ENCODE measurements around the gene KRTAP9-8.
"Not testable (repeated sequence)": the region's sequence is repeated elsewhere in the genome, so short reads cannot be mapped to it uniquely, and the experiment has no call there.

The KRTAP9-8 gene

GRCh38 chr17:41232399-41233105 lies 5.2 kb upstream of the KRTAP9-8 start, which contains the start of gene KRTAP9-3:
KRTAP9-3 (plus strand) TSS chr17:41232449; CDS start chr17:41232502, 53 bp downstream.
- not testable (repeated sequence) for H3K27ac Mint-ChIP-seq; H3K36me3 Mint-ChIP-seq (ENCODE audit: low read depth)

GRCh38 chr17:41237116-41237515 lies 683 bp upstream of the KRTAP9-8 start:
- H3K27ac Mint-ChIP-seq; H3K4me3 Mint-ChIP-seq; H3K36me3 Mint-ChIP-seq (ENCODE audit: low read depth); H3K9me3 Mint-ChIP-seq; intact Hi-C loops (cut with micrococcal nuclease); H3K4me1 Mint-ChIP-seq (ENCODE audit: low read depth): not testable (repeated sequence)
- H3K27me3 Mint-ChIP-seq: peaks cover 21% of the 10 kb centered on the region

More at GRCh38 chr17:41232399-41233105, 5.2 kb upstream of the KRTAP9-8 start, which contains the start of gene KRTAP9-3:
- H3K4me1 Mint-ChIP-seq (ENCODE audit: low read depth); H3K4me3 Mint-ChIP-seq; H3K9me3 Mint-ChIP-seq; intact Hi-C loops (cut with micrococcal nuclease): not testable (repeated sequence)
- H3K27me3 Mint-ChIP-seq: peaks cover 21% of the 10 kb centered on the region

DNA sequence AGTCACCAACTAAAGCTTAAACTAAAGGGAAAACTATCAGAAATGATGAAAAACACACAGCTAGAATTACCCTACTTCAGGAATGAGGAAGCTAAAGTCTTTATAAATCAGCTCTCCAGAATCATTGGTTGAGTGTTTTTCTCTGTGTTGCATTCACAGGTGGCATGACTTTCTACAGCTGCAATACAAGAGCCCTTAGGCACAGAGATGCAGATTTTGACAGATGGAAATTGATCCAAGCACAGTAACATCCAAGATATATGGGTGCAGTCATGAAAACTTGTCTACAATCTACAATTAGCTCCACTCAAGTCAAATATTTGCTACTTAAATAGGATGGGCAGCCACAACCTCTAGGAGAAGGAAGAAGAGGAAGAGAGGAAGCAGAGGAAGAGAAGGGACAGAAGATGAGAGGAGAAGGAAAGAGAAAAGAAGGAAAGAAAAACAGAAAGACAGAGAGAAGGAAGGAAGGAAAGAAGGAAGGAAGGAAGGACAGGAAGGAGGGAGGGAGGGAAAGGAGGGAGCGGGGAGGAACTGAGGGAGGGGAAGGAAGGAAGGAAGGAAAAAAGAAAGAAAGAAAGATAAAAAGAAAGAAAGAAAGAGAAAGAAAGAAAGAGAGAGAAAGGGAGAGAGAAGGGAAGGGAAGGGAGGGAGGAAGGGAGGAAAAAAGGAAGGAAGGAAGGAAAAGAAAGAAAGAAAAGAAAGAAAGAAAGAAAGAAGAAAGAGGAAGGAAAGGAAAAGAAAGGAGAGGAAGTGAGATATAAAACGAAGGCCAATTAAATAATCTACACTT lies 9.4 kb downstream of the KRTAP9-8 start:
- H3K27ac Mint-ChIP-seq; intact Hi-C loops (cut with micrococcal nuclease); H3K4me3 Mint-ChIP-seq; H3K36me3 Mint-ChIP-seq (ENCODE audit: low read depth); H3K9me3 Mint-ChIP-seq; H3K4me1 Mint-ChIP-seq (ENCODE audit: low read depth): not testable (repeated sequence)
- H3K27me3 Mint-ChIP-seq: peaks cover 17% of the 10 kb centered on the region

DNA sequence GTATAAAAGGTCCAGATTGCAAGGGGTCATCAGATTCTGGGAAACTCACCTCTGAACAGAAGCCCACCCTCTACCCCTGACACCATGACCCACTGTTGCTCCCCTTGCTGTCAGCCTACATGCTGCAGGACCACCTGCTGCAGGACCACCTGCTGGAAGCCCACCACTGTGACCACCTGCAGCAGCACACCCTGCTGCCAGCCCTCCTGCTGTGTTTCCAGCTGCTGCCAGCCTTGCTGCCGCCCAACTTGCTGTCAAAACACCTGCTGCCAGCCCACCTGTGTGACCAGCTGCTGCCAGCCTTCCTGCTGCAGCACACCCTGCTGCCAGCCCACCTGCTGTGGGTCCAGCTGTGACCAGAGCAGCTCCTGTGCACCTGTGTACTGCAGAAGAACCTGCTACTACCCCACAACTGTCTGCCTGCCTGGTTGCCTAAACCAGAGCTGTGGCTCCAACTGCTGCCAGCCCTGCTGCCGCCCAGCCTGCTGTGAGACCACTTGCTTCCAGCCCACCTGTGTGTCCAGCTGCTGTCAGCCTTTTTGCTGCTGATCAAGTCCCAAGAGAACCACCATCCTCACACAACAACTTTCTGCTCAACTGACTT lies 11.9 kb downstream of the KRTAP9-8 start, which contains the start of gene KRTAP9-4:
Gene KRTAP9-4, plus strand, starts transcription at position 51 of the 604 bp plus-strand sequence. Its CDS starts 34 bp downstream, at position 85.
- H3K27ac Mint-ChIP-seq; H3K4me3 Mint-ChIP-seq; intact Hi-C loops (cut with micrococcal nuclease); H3K36me3 Mint-ChIP-seq (ENCODE audit: low read depth); H3K4me1 Mint-ChIP-seq (ENCODE audit: low read depth); H3K9me3 Mint-ChIP-seq: not testable (repeated sequence)
- peaks cover 18% of the 10 kb centered on the region for H3K27me3 Mint-ChIP-seq

DNA sequence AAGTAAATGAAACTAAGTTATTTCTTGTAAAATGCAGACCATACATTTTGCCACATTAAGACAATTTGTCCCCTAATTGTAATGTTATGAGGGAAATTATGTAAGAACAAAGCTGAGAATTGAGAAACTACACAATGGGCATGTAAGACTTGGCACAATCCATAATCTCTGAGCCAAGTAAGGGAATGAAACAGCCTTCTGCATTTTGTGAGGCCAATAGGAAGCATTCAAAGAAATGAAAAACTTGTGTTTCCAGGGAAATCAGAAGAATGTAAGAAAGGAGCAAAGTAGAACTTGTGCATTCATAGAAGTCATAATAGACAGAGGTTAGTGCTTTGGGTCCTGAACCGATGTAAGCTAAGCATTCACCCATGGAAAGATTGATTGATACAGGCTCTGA lies 13.5 kb downstream of the KRTAP9-8 start:
- Mint-ChIP-seq H3K4me3 (no peak overlapping the region), H3K27ac (no peak overlapping the region), H3K4me1 (ENCODE audit: low read depth) (no peaks in the 10 kb centered on the region), H3K9me3 (no peaks in the 10 kb centered on the region), H3K36me3 (ENCODE audit: low read depth) (no peaks in the 10 kb centered on the region), H3K27me3 (peaks cover 24% of the 10 kb centered on the region)
- intact Hi-C loops (cut with micrococcal nuclease): no loop called here

DNA sequence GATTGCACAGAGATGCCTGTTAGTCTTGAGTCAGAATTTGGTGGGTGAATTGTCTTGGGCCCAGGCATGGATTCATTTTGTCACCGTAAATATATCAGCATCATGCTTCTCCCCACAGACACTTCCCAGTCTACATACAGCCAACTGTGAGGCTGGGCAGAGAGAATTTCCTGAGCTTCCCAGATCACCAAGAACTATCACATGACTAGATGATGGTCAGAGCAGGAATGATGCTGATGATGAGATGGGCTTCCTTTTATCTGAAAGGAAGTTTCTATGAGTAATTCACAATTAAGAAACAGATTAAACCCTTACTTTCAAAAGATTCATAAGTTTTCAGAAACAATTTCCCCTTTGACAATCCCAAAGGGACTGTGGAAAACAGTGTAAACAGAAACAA lies 17.1 kb downstream of the KRTAP9-8 start:
- Mint-ChIP-seq H3K36me3 (ENCODE audit: low read depth) (no peaks in the 10 kb centered on the region), H3K27ac (no peak overlapping the region), H3K9me3 (no peaks in the 10 kb centered on the region), H3K27me3 (peaks cover 24% of the 10 kb centered on the region), H3K4me3 (no peak overlapping the region), H3K4me1 (ENCODE audit: low read depth) (no peaks in the 10 kb centered on the region)
- intact Hi-C loops (cut with micrococcal nuclease): no loop called here

- intact Hi-C loops (cut with micrococcal nuclease); H3K9me3 Mint-ChIP-seq; H3K4me3 Mint-ChIP-seq; H3K36me3 Mint-ChIP-seq (ENCODE audit: low read depth); H3K27ac Mint-ChIP-seq; H3K4me1 Mint-ChIP-seq (ENCODE audit: low read depth): not testable (repeated sequence)
- peaks cover 18% of the 10 kb centered on the region for H3K27me3 Mint-ChIP-seq
Observed at GRCh38 chr17:41255381-41256290, 17.8 kb downstream of the KRTAP9-8 start, which contains the start of gene KRTAP9-9. KRTAP9-9 (plus strand) TSS chr17:41255384.

DNA sequence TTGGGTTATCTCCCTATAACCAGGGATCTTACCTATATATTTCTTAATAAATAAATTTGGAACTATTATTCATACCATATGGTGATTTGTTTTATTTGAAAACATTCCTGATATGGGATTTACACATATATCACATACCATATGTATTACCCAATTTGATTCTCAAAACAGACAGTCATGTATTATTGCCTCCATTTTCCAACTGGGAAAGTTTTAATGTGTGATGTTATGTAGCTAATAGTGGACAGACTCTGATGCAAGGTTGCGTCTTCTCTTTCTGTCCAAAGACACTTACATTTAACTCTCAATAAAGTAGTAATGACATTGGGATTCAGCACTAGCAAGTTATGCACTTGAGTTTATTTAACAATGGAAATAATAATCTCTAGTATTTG lies 18.5 kb downstream of the KRTAP9-8 start:
- Mint-ChIP-seq H3K9me3 (no peaks in the 10 kb centered on the region), H3K27ac (no peak overlapping the region), H3K4me3 (no peak overlapping the region), H3K27me3 (peaks cover 20% of the 10 kb centered on the region), H3K4me1 (ENCODE audit: low read depth) (no peaks in the 10 kb centered on the region), H3K36me3 (ENCODE audit: low read depth) (no peaks in the 10 kb centered on the region)
- intact Hi-C loops (cut with micrococcal nuclease): no loop called here

- Mint-ChIP-seq H3K36me3 (ENCODE audit: low read depth) (no peaks in the 10 kb centered on the region), H3K4me3 (no peak overlapping the region), H3K4me1 (ENCODE audit: low read depth) (no peaks in the 10 kb centered on the region), H3K27ac (no peak overlapping the region), H3K27me3 (peaks cover 21% of the 10 kb centered on the region), H3K9me3 (no peaks in the 10 kb centered on the region)
- intact Hi-C loops (cut with micrococcal nuclease): no loop called here
Observed at GRCh38 chr17:41258406-41258805, 20.6 kb downstream of the KRTAP9-8 start.

GRCh38 chr17:41263212-41263611 lies 25.4 kb downstream of the KRTAP9-8 start:
- Mint-ChIP-seq H3K9me3 (no peaks in the 10 kb centered on the region), H3K27me3 (peaks cover 22% of the 10 kb centered on the region), H3K4me3 (no peak overlapping the region), H3K36me3 (ENCODE audit: low read depth) (no peaks in the 10 kb centered on the region), H3K4me1 (ENCODE audit: low read depth) (no peaks in the 10 kb centered on the region), H3K27ac (no peak overlapping the region)
- intact Hi-C loops (cut with micrococcal nuclease): no loop called here

DNA sequence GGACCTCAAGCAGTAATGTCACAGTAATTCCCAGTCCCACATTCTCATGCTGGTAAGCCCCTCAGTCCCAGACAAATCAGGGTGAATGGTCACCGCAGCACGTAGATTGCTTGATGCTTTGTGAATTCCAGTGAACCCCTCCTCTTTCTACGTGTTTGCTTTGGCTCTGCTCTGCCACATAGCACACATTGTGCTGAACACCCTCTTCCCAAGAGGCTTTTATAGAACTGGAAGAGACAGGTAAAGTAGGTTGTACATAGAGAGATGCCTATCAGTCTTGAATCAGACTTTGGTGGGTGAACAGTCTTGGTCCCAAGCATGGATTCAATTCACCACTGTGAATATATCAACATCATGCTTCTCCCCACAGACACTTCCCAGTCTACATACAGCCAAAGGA lies 26.8 kb downstream of the KRTAP9-8 start:
- H3K27me3 Mint-ChIP-seq: peaks cover 20% of the 10 kb centered on the region
- no peaks in the 10 kb centered on the region for H3K36me3 Mint-ChIP-seq (ENCODE audit: low read depth)
- H3K9me3 Mint-ChIP-seq: no peaks in the 10 kb centered on the region
- no peaks in the 10 kb centered on the region for H3K4me1 Mint-ChIP-seq (ENCODE audit: low read depth)
- intact Hi-C loops (cut with micrococcal nuclease): loop anchor here (1.0 kb wide), 1 partner anchor 12 kb away; no protein-coding TSS in a partner anchor
- no peak overlapping the region for H3K27ac Mint-ChIP-seq
- no peak overlapping the region for H3K4me3 Mint-ChIP-seq

DNA sequence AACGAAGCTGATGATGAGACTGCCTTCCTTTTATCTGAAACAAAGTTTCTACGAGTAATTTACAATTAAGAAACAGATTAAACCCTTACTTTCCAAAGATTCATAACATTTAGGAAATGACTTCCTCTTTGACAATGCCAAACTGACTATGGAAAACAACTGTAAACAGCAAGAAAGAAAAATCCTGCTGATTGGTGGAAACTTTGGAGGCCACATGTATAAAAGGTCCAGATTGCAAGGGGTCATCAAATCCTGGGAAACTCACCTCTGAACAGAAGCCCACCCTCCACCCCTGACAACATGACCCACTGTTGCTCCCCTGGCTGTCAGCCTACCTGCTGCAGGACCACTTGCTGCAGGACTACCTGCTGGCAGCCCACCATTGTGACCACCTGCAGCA lies 27.3 kb downstream of the KRTAP9-8 start, which contains the start of gene KRTAP9-6:
Gene KRTAP9-6, plus strand, starts transcription at position 301 of the 400 bp plus-strand sequence. Its CDS starts 0 bp downstream, at position 301.
- no peaks in the 10 kb centered on the region for H3K4me1 Mint-ChIP-seq (ENCODE audit: low read depth)
- no peak within 1 kb of the TSS for H3K27ac Mint-ChIP-seq
- H3K36me3 Mint-ChIP-seq (ENCODE audit: low read depth): no peaks in the 10 kb centered on the region
- H3K9me3 Mint-ChIP-seq: no peaks in the 10 kb centered on the region
- intact Hi-C loops (cut with micrococcal nuclease): no loop called here
- H3K4me3 Mint-ChIP-seq: no peak within 1 kb of the TSS
- peaks cover 20% of the 10 kb centered on the region for H3K27me3 Mint-ChIP-seq

DNA sequence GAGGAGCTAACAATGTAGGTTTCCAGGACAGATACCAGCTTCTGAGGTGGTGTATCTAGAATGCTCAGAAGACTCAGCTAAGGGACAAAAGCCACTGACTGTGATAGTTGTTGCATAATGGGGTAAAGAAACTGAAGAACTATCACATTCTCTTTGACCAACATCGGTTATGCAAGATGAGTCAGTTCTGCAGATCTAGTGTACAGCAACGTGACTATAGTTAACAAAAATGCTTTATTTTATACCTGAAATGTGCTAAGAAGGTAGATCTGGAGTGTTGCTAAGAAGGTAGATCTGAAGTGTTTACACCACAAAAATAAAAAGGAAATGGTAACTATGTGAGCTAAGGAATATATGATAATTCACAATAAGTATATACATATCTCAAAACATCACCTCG lies 29.9 kb downstream of the KRTAP9-8 start:
- Mint-ChIP-seq H3K4me3 (no peak overlapping the region), H3K27me3 (peaks cover 23% of the 10 kb centered on the region), H3K4me1 (ENCODE audit: low read depth) (no peaks in the 10 kb centered on the region), H3K27ac (no peak overlapping the region), H3K9me3 (no peaks in the 10 kb centered on the region), H3K36me3 (ENCODE audit: low read depth) (no peaks in the 10 kb centered on the region)
- intact Hi-C loops (cut with micrococcal nuclease): no loop called here
